HG03439 (cell line): ENCODE measurements around the gene PDE3A.
"Not testable (repeated sequence)": the region's sequence is repeated elsewhere in the genome, so short reads cannot be mapped to it uniquely, and the experiment has no call there.

Experiments used
- ATAC-seq: cut with Tn5 transposase; IDR thresholded peaks from one replicate; pipeline ENCODE4 v1.9.1; 2021; ENCODE audit warnings: mild to moderate bottlenecking, moderate library complexity; ENCODE audit not compliant: unreplicated experiment

PDE3A gene

GRCh38 chr12:20596061-20596460 is 227.7 kb downstream of the PDE3A start:
- no peak for ATAC-seq

- ATAC-seq, result no peak
Measured at GRCh38 chr12:20599757-20600156, 231.4 kb downstream of the PDE3A start.

GRCh38 chr12:20601668-20602280 is 233.4 kb downstream of the PDE3A start:
- no peak for ATAC-seq

- ATAC-seq, result no peak
Measured at GRCh38 chr12:20602641-20603391, 234.5 kb downstream of the PDE3A start.

- ATAC-seq, result no peak
Measured at GRCh38 chr12:20604408-20605067, 236.2 kb downstream of the PDE3A start.

GRCh38 chr12:20615020-20615419 is 246.7 kb downstream of the PDE3A start:
- ATAC-seq, result not testable (repeated sequence)

GRCh38 chr12:20616093-20616492 is 247.8 kb downstream of the PDE3A start:
- no peak for ATAC-seq

GRCh38 chr12:20620261-20620660 is 251.9 kb downstream of the PDE3A start:
- ATAC-seq, result no peak

- ATAC-seq, result no peak
Measured at GRCh38 chr12:20624718-20625117, 256.4 kb downstream of the PDE3A start.

- no peak for ATAC-seq
Measured at GRCh38 chr12:20625531-20625930, 257.2 kb downstream of the PDE3A start.

GRCh38 chr12:20627001-20627588 is 258.8 kb downstream of the PDE3A start:
- no peak for ATAC-seq

GRCh38 chr12:20628226-20628787 is 260.0 kb downstream of the PDE3A start:
- no peak for ATAC-seq

GRCh38 chr12:20628999-20629398 is 260.7 kb downstream of the PDE3A start:
- ATAC-seq, result no peak

GRCh38 chr12:20629414-20630156 is 261.2 kb downstream of the PDE3A start:
- no peak for ATAC-seq

GRCh38 chr12:20631711-20632110 is 263.4 kb downstream of the PDE3A start:
- ATAC-seq, result no peak

GRCh38 chr12:20641106-20641505 is 272.8 kb downstream of the PDE3A start:
- no peak for ATAC-seq

- ATAC-seq, result no peak
Measured at GRCh38 chr12:20643822-20644221, 275.5 kb downstream of the PDE3A start.

GRCh38 chr12:20646239-20646827 is 278.0 kb downstream of the PDE3A start:
- ATAC-seq, result no peak

- ATAC-seq, result no peak
Measured at GRCh38 chr12:20653871-20654270, 285.5 kb downstream of the PDE3A start.

- no peak for ATAC-seq
Measured at GRCh38 chr12:20656600-20656999, 288.3 kb downstream of the PDE3A start.
